KMS-11 (cell line): Measurements from ENCODE around the gene AMHR2.

Experiments used
- H2AFZ ChIP-seq: fragments of 200-600 bp; sonication (generic); 2 replicates; pipeline ENCODE4 v1.6.1; 2016; ENCODE audit warnings: antibody characterized with exemption, mixed run types, low read depth
- H3K27ac ChIP-seq: fragments of 200-600 bp; sonication (generic); 2 replicates; pipeline ENCODE4 v1.6.1; 2016; ENCODE audit warnings: mild to moderate bottlenecking, mixed run types
- H3K27me3 ChIP-seq: fragments of 200-600 bp; sonication (generic); 2 replicates; pipeline ENCODE4 v1.6.1; 2017; ENCODE audit warnings: mild to moderate bottlenecking, low read depth, mixed run types, moderate library complexity; ENCODE audit not compliant: insufficient read depth
- H3K36me3 ChIP-seq: fragments of 200-600 bp; sonication (generic); 2 replicates; pipeline ENCODE4 v1.6.1; 2017; ENCODE audit warnings: mild to moderate bottlenecking, mixed run types; ENCODE audit not compliant: insufficient read depth
- H3K4me1 ChIP-seq: fragments of 200-600 bp; sonication (generic); 2 replicates; pipeline ENCODE4 v1.6.1; 2016; ENCODE audit warnings: mild to moderate bottlenecking, low read depth, mixed run types; ENCODE audit not compliant: poor library complexity, severe bottlenecking
- H3K4me2 ChIP-seq: fragments of 200-600 bp; sonication (generic); 2 replicates; pipeline ENCODE4 v1.7.0; 2016; ENCODE audit warnings: mild to moderate bottlenecking, mixed run types
- H3K4me3 ChIP-seq: fragments of 200-600 bp; sonication (generic); IDR thresholded peaks from 2 replicates; pipeline ENCODE4 v1.6.1; 2017; ENCODE audit warnings: low read depth, low read length, mixed read lengths; ENCODE audit not compliant: insufficient read depth
- H3K79me2 ChIP-seq: fragments of 200-600 bp; sonication (generic); 2 replicates; pipeline ENCODE4 v1.6.1; 2016; ENCODE audit warnings: low read depth, mixed run types; ENCODE audit not compliant: insufficient read depth
- H3K9ac ChIP-seq: fragments of 200-600 bp; sonication (generic); 2 replicates; pipeline ENCODE4 v1.6.1; 2016; ENCODE audit warnings: mild to moderate bottlenecking, mixed run types
- H4K20me1 ChIP-seq: fragments of 200-600 bp; sonication (generic); 2 replicates; pipeline ENCODE4 v1.6.1; 2016; ENCODE audit warnings: mild to moderate bottlenecking, mixed run types; ENCODE audit not compliant: insufficient read depth
- TF ChIP-seq, protein P1 (sequence below): fragments of 200-600 bp; sonication (generic); conservative IDR thresholded peaks from 2 replicates; pipeline ENCODE4 v1.6.1; 2017; ENCODE audit warnings: low read depth, mild to moderate bottlenecking, antibody characterized with exemption, low read length, moderate library complexity, mixed read lengths

The AMHR2 gene

DNA sequence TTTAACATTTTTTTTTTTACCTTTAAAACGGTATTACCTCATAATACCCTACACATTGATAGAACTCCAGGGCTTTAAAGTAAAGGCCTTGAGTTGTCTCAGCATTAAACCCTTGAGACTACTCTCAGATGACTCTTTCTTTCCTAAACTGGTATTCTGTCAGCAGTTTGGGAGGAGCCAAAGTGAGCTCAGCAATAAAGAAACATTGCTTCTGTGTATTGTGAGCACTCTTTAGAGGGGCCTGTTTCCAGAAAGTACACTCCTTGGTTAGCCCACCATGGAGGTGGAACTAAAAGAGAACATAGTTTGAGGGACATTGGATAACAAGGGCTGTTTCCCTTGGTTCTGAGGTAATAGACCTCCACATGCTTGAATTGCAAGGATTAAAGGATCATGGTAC lies 55.2 kb downstream of the AMHR2 start:
- Histone ChIP-seq H3K79me2 (peaks cover 66% of the 10 kb centered on the region), H3K4me3 (no peak overlapping the region), H3K9ac (no peak overlapping the region), H4K20me1 (peaks cover 34% of the 10 kb centered on the region), H3K36me3 (peaks cover 75% of the 10 kb centered on the region), H3K4me1 (peaks cover 84% of the 10 kb centered on the region), H2AFZ (no peak overlapping the region), H3K27ac (peak overlapping the region; percentile 33), H3K27me3 (no peaks in the 10 kb centered on the region), H3K4me2 (peak overlapping the region; percentile 86)
- TF ChIP-seq, protein P1, sequence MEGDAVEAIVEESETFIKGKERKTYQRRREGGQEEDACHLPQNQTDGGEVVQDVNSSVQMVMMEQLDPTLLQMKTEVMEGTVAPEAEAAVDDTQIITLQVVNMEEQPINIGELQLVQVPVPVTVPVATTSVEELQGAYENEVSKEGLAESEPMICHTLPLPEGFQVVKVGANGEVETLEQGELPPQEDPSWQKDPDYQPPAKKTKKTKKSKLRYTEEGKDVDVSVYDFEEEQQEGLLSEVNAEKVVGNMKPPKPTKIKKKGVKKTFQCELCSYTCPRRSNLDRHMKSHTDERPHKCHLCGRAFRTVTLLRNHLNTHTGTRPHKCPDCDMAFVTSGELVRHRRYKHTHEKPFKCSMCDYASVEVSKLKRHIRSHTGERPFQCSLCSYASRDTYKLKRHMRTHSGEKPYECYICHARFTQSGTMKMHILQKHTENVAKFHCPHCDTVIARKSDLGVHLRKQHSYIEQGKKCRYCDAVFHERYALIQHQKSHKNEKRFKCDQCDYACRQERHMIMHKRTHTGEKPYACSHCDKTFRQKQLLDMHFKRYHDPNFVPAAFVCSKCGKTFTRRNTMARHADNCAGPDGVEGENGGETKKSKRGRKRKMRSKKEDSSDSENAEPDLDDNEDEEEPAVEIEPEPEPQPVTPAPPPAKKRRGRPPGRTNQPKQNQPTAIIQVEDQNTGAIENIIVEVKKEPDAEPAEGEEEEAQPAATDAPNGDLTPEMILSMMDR, result no peak

DNA sequence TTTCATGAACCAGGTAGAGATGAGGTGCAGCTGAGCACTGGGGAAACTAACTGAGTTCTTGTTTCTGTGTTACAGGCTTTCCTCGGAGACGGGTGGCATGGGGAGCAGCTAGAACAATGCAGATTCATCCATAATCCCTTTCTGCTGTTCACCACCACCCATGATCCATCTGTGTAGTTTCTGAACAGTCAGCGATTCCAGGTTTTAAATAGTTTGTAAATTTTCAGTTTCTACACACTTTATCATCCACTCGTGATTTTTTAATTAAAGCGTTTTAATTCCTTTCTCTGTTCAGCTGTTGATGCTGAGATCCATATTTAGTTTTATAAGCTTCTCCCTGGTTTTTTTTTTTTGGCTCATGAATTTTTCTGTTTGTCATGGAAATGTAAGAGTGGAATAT lies 55.7 kb downstream of the AMHR2 start:
- no peak overlapping the region for H3K4me3 ChIP-seq
- H3K36me3 ChIP-seq, result peaks cover 73% of the 10 kb centered on the region
- peaks cover 62% of the 10 kb centered on the region for H3K79me2 ChIP-seq
- H3K27me3 ChIP-seq, result no peaks in the 10 kb centered on the region
- TF ChIP-seq, protein P1, result no peak
- H3K27ac ChIP-seq, result peak overlapping the region; percentile 33
- H3K4me2 ChIP-seq, result peak overlapping the region; percentile 86
- no peak overlapping the region for H3K9ac ChIP-seq
- no peak overlapping the region for H2AFZ ChIP-seq
- peaks cover 80% of the 10 kb centered on the region for H3K4me1 ChIP-seq
- peaks cover 34% of the 10 kb centered on the region for H4K20me1 ChIP-seq

DNA sequence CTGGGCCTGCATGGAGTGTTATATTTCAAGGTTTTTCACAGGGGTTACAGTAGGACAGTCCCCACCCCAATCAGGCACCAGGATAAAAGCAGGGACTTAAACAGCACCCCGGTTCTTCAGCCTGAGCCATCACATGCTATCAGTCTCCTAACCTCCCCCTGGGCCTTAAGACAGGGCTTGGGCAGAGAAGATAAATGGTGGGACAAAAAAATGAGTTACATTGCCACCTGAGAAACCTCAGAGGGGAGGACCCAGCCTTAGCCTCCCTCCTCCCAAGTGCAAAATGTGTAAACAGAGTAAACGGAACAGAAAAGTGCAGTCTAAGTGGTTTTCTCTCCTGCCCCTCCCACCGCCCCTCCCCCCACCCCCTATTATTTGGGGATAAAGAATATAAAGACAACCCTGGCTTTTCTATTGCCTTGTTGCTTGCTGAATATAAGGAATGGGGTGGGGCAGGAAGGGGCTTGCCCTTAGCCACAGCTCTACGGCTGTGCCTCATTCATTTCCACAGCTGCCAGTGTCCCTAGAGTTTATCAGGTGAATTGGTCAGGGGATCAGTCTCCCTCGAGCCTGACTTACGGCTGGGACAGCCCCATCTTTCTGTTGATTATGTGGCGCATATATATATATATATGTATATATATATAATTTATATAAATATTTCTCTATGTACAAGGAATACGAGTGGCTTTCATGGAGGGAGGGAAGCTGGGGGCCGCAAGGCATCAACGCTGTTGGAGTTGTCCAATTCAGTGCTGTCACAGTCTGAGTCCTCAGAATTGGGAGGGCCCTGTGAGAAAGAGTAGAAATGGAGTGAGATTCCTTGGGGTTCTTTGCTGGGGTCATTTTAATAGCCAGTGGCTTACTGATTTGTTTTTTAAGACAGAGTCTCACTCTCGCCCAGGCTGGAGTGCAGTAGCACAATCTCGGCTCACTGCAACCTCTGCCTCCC lies 57.1 kb downstream of the AMHR2 start:
- peaks cover 34% of the 10 kb centered on the region for H4K20me1 ChIP-seq

More for the DNA sequence above, 57.1 kb downstream of the AMHR2 start:
- Histone ChIP-seq H3K4me3 (no peak overlapping the region), H3K9ac (no peak overlapping the region), H3K27me3 (no peaks in the 10 kb centered on the region), H2AFZ (no peak overlapping the region), H3K4me1 (peaks cover 65% of the 10 kb centered on the region), H3K4me2 (peak overlapping the region; percentile 86), H3K27ac (peak overlapping the region; percentile 33; the same call in 1 of the 2 replicates), H3K79me2 (peaks cover 47% of the 10 kb centered on the region), H3K36me3 (peaks cover 62% of the 10 kb centered on the region)
- TF ChIP-seq, protein P1, result no peak
